HG03439 (cell line): ENCODE results near the gene SND1.

Source experiments
- ATAC-seq: cut with Tn5 transposase; IDR thresholded peaks from one replicate; pipeline ENCODE4 v1.9.1; 2021; ENCODE audit warnings: mild to moderate bottlenecking, moderate library complexity; ENCODE audit not compliant: unreplicated experiment

SND1 gene

DNA sequence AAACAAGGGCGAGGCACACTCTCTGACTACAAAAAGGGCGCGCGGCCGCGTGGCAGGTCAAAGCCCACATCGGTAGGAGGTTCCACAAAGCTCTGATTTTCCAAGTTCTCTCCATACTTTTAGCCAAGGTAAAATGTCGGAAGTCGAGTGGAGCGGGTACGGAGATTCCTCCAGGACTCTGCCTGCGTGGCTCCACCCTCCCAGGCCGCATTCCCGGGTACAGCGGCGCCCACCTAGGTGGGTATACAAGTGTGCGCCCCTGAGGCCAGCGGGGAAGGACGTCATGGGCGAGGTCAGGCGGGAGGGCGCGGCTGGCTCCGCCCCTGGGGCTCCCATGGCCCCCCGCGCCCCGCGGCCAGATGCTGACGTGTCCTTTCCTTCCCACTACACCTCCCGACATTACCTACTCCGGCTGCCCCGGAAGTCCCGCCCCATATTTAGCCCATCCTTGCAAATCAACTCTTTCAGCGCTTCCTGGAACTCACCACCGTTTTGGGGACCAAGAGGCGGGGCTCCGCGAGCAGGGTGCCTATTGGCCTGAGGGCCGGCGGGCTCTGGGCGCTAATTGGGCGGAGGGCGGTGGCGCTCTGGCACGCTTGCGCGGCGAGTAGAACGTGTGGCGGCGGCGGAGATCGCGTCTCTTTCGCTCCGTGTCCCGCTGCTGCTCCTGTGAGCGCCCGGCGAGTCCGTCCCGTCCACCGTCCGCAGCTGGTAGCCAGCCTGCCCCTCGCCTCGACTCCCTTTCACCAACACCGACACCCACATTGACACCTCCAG, at the start of gene SND1:
SND1 (plus strand) TSS at position 639 of the 777 bp plus-strand sequence. CDS start 180 bp downstream, outside the sequence.
- ATAC-seq: peak; percentile 96

DNA sequence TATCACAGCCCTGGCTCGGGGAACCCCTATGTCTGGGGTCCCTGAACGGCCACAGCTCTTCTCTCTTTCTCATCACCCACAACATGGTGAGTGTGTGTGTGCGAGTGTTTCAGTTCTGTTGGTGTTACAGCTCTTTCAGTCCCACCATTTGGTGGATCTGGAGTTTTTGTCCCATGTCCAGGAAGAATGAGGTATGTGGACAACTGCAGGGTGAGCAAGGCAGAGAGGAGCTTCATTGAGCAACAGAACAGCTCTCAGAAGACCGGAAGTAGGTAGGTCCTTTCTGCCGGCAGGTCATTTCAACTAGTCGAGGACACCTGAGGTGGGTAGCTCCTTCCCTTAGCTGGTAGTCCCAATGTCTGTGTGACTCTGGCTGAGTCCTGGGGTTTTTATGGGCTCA, 43.5 kb upstream of the SND1 start:
- ATAC-seq: no peak

DNA sequence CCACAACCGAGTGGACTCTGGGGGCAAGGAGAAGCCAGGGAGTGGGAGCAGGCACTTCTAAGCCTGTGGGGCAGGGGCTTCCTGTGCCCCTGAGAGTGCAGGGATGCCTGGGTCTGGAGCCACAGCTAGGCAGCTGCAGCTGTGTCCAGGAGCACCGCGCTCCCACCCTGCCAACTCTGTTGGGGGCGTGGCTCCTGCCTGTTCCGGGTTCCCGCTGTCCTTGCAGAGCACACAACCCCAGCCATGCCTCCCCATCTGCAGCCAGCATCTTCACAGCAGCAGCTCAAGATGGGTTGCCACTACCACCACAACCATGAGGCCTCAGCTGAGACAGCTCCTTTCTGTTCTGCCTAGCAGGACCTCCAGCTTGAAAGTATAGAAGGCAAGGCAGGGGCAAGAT, 42.7 kb upstream of the SND1 start:
- ATAC-seq: no peak

GRCh38 chr7:127612263-127612662, 39.7 kb upstream of the SND1 start:
- no peak for ATAC-seq

GRCh38 chr7:127616724-127617123, 35.3 kb upstream of the SND1 start:
- ATAC-seq: no peak

- ATAC-seq: no peak
These were observed 34.0 kb upstream of the SND1 start, which contains the start of gene PAX4 for GRCh38 chr7:127618042-127618441. PAX4 (minus strand) TSS chr7:127618142; CDS start chr7:127615928, 2,214 bp downstream.

- no peak for ATAC-seq
These were observed 33.2 kb upstream of the SND1 start for GRCh38 chr7:127618775-127619174.

DNA sequence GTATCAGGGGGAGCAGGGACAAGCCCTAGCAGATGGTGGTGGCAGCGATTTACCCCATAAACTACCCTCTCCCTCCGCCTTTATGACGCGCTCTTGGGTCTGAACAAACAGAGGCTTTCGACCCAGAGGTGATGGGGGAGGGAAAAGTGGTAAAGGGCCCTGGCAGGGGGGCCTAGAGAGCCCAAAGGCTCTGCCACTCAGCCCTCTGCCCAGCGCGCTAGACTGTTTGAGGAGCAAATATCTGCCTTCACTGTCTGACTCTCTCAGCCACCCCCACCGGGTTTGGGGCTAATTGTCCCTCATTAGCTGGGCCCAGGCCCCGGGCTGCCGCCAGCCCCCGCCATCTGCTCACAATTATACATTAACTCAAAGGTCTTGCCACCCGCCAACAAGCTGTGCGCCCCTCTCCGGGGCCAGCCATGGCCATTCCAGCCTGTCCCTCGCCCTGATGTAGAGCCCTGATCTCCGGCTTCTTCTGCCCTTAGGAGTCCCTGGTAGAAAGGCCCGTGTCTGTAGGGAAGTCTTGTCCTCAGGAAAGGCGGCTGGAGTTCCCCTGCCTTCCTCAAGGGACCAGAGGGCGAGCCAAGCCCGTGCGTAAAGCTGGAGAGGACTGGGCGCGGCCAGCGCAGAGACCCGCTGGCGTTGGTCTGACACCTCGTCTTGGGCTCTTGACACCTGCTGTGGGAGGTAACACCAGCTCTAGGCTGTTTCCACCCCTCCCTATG, 32.2 kb upstream of the SND1 start:
- ATAC-seq: no peak

DNA sequence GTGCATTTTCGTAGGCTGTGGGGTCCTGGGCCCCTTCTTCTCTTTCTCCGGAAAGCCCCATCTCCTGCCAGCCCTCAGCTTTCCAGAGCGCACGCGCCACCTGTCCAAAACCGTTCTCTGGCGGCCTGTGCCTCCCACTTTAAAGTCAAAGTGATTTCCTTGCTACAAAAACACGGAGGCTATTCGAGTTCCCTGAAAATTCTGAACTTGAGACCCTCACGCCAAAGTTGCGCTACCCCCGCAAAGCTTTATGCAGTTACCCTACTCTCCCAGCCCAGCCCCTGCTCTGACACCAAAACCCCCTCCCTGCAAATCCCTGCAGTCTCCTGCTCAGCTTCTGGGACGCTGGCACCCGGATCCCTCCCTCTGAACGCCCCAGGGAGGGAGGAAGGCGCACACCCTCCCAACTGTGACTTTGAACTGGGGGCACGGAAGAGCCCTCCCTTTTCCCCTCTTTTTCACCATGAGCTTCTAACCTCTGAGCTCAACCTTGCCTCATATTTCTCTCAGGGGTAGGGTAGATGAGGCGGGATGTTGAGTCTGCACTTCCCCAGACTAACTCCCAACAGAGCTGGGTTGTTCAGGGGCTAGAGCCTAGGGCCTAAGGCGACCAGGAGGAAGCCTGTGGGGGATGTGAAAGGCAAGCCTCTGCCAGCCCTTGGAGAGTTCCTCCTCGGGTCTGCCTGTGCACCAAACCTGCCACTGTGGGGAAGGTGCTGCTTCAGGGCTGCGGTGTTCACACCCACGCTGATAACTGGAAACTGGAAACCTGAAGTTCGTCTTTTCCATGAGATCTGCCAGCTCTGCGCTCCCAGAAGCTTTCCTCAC, 31.4 kb upstream of the SND1 start:
- no peak for ATAC-seq

DNA sequence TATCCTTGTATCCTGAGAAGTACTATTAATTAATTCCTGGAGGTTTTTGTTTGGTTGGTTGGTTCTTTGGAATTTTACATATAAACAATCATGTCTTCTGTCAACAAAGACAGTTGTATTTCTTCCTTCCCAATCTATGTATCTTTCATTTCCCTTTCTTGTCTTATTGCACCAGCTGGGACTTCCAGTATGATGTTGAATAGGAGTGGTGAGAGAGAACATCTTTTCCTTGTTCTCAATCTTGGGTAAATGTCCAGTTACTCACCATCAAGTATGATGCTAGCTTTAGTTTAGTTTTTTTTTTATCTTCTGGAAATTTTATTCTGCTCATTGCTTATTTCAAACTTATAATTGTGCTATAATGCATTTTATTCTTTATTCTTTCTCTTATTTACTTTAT, 26.7 kb upstream of the SND1 start:
- ATAC-seq: no peak

DNA sequence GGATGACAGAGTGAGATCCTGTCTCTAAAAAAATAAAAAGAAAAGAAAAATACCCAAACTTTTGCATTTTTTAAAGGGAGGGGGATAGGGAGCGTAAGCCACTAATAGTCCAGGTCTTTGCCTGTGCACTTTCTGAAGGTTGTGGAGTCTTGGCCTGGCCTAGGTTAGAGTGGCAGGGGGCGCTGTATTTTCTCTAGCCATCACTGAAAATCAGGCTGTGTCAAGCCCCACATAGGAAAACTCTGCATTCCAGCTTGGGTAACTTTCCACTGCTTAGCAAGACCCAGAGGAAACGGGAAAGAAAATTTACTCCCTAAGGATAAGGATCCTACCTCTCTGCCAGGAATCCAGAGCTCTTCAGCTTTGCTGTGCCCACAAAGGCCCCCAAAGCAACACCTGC, 23.5 kb upstream of the SND1 start:
- no peak for ATAC-seq

GRCh38 chr7:127629268-127629854, 22.6 kb upstream of the SND1 start:
- no peak for ATAC-seq

GRCh38 chr7:127632276-127632910, 19.6 kb upstream of the SND1 start:
- no peak for ATAC-seq

DNA sequence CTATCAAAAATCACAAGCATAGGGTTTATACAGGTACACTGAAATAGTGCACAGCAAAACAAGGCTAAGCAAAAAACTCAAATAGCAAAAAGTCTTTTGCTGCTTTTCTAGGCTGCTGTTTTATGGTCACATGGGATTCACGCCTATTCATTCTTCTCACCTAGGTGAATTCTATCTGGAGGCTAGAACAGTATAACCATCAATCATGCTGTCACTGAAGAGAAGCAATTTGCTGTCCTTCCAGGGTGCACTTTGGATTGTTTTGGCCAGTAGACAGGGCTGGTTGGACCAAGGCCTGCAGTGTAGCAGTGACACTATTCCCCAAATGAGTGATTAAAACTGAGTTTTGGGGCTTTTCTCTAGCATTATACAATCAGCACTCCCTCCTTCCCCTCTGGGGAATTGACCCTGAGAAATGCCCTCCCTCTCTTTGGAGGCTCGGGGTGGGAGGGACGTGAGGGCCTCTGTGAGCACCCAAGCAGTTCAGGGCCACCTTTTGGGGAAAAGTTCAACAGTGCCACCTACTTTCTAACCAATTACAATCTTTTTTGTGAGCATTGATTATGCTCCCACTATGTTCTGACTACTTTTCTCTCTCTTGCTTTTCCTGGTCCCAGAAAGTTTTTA, 16.2 kb upstream of the SND1 start:
- ATAC-seq: no peak

- no peak for ATAC-seq
These were observed 13.8 kb upstream of the SND1 start for GRCh38 chr7:127638197-127638596.

DNA sequence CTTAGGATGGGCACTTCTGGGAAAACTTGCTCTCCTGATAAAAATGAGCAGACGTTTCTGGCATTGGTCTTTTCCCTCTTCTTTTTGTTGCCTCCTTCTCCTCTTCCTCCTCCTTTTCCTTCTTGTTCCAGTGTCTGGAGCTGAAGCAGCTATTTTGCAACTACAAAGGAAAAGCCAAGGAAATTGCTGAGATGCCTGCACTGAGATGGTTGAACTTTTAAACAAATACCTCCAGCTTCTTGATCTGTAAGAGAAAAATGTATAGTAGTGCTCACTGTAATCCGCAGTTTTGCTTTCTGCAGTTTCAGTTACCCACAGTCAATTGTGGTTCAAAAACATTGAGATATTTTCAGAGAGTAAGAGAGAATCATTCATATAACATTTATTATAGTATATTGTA, 7.5 kb upstream of the SND1 start:
- no peak for ATAC-seq

DNA sequence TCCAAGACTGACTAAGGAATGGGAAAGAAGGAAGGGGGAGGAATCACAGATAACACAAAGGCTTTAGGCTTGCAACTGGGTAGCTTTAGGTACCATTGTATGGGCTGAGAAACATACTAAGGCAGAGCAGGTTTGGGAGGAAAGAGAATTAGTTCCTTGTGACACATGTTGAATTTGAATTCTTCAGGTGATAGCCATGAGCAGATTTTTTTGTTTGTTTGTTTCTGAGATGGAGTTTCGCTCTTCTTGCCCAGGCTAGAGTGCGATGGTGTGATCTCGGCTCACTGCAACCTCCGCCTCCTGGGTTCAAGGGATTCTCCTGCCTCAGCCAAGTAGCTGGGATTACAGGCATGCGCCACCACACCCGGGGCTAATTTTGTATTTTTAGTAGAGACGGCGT, 4.4 kb upstream of the SND1 start:
- no peak for ATAC-seq

DNA sequence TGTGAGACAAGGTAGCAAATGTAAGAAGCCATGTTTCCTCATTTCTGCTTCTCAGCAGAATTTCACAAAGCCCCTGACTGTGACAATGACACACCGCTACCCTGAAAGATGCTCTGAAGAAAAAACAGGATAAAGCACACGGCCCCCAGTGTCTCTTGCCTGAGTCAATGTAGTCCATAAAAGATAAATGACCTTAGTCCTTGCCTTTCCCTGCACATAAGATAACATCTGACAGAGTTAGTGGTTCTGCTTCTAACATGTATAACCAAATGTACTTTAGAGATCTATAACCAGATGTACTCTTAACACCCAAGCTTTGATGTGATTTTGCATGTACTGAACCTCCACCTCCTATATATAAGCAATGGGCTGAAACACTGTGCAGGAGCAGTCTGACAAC, 3.0 kb upstream of the SND1 start:
- ATAC-seq: no peak

GRCh38 chr7:127650847-127651555, 993 bp upstream of the SND1 start:
- no peak for ATAC-seq
